Natural killer cell (primary cell): ENCODE results near the gene AP3S1. TPM values are rescaled to one million over a fixed set of nuclear protein-coding genes. Genes with fewer than 3 reads are reported as not detected.
"Not testable (repeated sequence)": the region's sequence is repeated elsewhere in the genome, so short reads cannot be mapped to it uniquely, and the experiment has no call there.

Source experiments
- ATAC-seq, 3 donors: fragments of 150-1000 bp in 2 of 3; fragments of 200-7000 bp in 1 of 3; cut with Tn5 transposase; 1 replicate in 1 of 3; 2 replicates in 2 of 3; pipeline ENCODE4 v1.10.0; 2021; ENCODE audit warnings: mild to moderate bottlenecking in 2 of 3, moderate library complexity in 2 of 3
- DNase-seq, 2 donors: peaks; one replicate each; pipeline versions ENCODE4 v3.0.0 to v3.0.0-alpha.2; 2013 to 2021; ENCODE audit warnings: mixed read lengths in 1 of 2
- H3K27ac ChIP-seq: one replicate; pipeline ENCODE4 v1.5.1; 2013; ENCODE audit warnings: mild to moderate bottlenecking, low read length
- H3K27me3 ChIP-seq: one replicate; pipeline ENCODE4 v1.6.1; 2013; ENCODE audit warnings: low read length; ENCODE audit not compliant: control insufficient read depth, insufficient read depth
- H3K36me3 ChIP-seq: one replicate; pipeline ENCODE4 v1.6.1; 2013; ENCODE audit warnings: low read length; ENCODE audit not compliant: control insufficient read depth, insufficient read depth
- H3K4me1 ChIP-seq: one replicate; pipeline ENCODE4 v1.6.1; 2013; ENCODE audit warnings: low read length; ENCODE audit not compliant: control insufficient read depth, insufficient read depth
- H3K4me3 ChIP-seq: one replicate; pipeline ENCODE4 v1.5.1; 2013; ENCODE audit warnings: low read length
- H3K9me3 ChIP-seq: one replicate; pipeline ENCODE4 v1.6.1; 2013; ENCODE audit warnings: low read length; ENCODE audit not compliant: control insufficient read depth, insufficient read depth
- H3K27ac Mint-ChIP-seq, 2 donors: one replicate each; pipeline ENCODE4 v1.8.0; 2022; ENCODE audit warnings: mild to moderate bottlenecking in 2 of 2, mixed read lengths in 2 of 2, moderate library complexity in 1 of 2
- H3K27me3 Mint-ChIP-seq, 2 donors: one replicate each; pipeline ENCODE4 v1.8.0; 2022; ENCODE audit warnings: low read depth in 2 of 2, mixed read lengths in 2 of 2
- H3K36me3 Mint-ChIP-seq: one replicate; pipeline ENCODE4 v1.8.0; 2022; ENCODE audit warnings: mixed read lengths
- H3K4me1 Mint-ChIP-seq, 2 donors: one replicate each; pipeline ENCODE4 v1.8.0; 2022; ENCODE audit warnings: mixed read lengths in 2 of 2
- H3K4me3 Mint-ChIP-seq: one replicate; pipeline ENCODE4 v1.8.0; 2022; ENCODE audit warnings: mild to moderate bottlenecking, moderate library complexity, mixed read lengths
- H3K9me3 Mint-ChIP-seq, 2 donors: one replicate each; pipeline ENCODE4 v1.8.0; 2022; ENCODE audit warnings: mixed read lengths in 2 of 2
- WGBS: methylation state at CpG from one replicate; pipeline ENCODE4 v1.1.7; 2013; ENCODE audit warnings: missing lambda C conversion rate; ENCODE audit not compliant: insufficient coverage; 5-methylcytosine and 5-hydroxymethylcytosine counted together
- intact Hi-C: fragments of 100-400 bp; cut with micrococcal nuclease; formaldehyde crosslinking; loops from one replicate; pipeline ENCODE4 v1.14.2; 2022
- total RNA-seq, 4 donors: library from RNA; stranded (reverse); fragments of 120-200 nt in 1 of 4; gene quantifications; one replicate each; pipeline versions ENCODE4 v1.2.3 to v1.2.4, GENCODE V29; 2013 to 2022
- TF ChIP-seq, protein P1 (sequence below): fragments of 200-600 bp; IDR thresholded peaks from one replicate; pipeline ENCODE4 v1.8.0; 2022; ENCODE audit warnings: antibody characterized with exemption

Gene AP3S1
- total RNA-seq, 3 donors from 2014 or later (not counting 1 experiment from before 2014, with no cell fraction given): 35.5 to 57.9 (median 37.1) TPM

DNA sequence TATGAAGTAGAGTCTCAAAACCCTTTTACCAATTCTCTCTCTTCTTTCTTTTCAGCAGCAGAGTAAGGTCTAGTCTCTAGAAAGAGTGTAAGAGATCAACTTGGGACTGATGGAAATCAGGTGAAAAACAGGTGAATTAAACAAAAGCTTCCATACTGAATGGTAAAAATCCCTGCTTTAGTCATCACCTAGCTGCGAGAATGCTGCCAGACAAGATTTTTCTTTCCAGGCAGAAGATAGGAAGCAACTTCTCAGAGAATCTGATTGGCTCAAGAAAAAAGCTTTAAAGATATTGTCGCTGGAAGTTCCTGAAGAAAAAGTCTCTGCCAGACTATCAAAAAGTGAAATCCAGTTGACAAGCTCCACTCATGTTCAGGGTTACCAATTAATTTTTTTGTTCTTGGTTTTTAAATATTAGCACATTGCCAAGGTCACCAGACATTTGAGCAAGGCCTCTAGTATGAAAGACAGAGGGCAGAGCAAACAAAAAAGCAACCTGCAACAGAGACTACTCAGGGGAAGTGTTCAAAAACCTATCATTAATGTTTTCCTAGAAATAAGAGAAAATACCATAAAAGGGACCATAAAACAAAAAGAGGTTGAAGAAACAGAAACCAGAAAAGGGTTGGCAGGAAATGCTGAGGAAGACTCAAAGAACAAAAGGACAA lies 34.6 kb upstream of the AP3S1 start:
- Mint-ChIP-seq H3K27me3 (peaks cover 24 to 62% of the 10 kb centered on the region in 2 donors), H3K4me1 (no peaks in the 10 kb centered on the region), H3K36me3 (no peaks in the 10 kb centered on the region), H3K27ac (no peak overlapping the region), H3K4me3 (no peak overlapping the region), H3K9me3 (no peaks in the 10 kb centered on the region)
- TF ChIP-seq, protein P1, sequence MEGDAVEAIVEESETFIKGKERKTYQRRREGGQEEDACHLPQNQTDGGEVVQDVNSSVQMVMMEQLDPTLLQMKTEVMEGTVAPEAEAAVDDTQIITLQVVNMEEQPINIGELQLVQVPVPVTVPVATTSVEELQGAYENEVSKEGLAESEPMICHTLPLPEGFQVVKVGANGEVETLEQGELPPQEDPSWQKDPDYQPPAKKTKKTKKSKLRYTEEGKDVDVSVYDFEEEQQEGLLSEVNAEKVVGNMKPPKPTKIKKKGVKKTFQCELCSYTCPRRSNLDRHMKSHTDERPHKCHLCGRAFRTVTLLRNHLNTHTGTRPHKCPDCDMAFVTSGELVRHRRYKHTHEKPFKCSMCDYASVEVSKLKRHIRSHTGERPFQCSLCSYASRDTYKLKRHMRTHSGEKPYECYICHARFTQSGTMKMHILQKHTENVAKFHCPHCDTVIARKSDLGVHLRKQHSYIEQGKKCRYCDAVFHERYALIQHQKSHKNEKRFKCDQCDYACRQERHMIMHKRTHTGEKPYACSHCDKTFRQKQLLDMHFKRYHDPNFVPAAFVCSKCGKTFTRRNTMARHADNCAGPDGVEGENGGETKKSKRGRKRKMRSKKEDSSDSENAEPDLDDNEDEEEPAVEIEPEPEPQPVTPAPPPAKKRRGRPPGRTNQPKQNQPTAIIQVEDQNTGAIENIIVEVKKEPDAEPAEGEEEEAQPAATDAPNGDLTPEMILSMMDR: no peak
- Histone ChIP-seq H3K9me3 (no peaks in the 10 kb centered on the region), H3K27me3 (peaks cover 9% of the 10 kb centered on the region), H3K4me1 (no peaks in the 10 kb centered on the region), H3K4me3 (no peak overlapping the region), H3K27ac (no peak overlapping the region), H3K36me3 (no peaks in the 10 kb centered on the region)
- 94% methylated on average over 2 of the region's 2 CpGs for whole genome bisulfite sequencing
- DNase-seq: no peak
- intact Hi-C loops: no loop called here
- no peak for ATAC-seq

DNA sequence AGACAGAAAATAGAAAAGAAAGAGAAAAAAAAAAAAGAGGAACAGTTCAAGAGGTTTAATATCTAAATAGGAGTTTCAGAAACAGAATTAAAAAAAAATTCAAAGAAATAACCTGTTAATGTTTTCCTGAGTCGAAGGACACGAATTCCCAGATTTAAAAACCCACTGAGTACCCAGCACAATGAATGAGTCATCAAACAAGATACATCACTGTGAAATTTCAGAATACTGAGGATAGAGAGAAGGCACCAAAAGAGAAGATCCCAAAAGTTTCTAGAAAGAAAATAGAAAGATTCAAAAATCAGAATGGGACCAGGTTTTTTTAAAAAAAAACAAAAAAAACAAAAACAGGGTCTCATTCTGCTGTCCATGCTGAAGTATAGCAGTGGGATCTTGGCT lies 34.1 kb upstream of the AP3S1 start:
- TF ChIP-seq, protein P1: no peak
- intact Hi-C loops: no loop called here
- Histone ChIP-seq H3K9me3 (no peaks in the 10 kb centered on the region), H3K36me3 (no peaks in the 10 kb centered on the region), H3K4me3 (no peak overlapping the region), H3K4me1 (no peaks in the 10 kb centered on the region), H3K27ac (no peak overlapping the region), H3K27me3 (peaks cover 11% of the 10 kb centered on the region)
- Mint-ChIP-seq H3K27me3 (peaks cover 21 to 61% of the 10 kb centered on the region in 2 donors), H3K4me1 (no peaks in the 10 kb centered on the region), H3K36me3 (no peaks in the 10 kb centered on the region), H3K27ac (no peak overlapping the region), H3K9me3 (no peaks in the 10 kb centered on the region), H3K4me3 (no peak overlapping the region)
- ATAC-seq (no peak), DNase-seq (no peak)
- WGBS: no CpG with 5 or more reads among the region's 2 CpGs

DNA sequence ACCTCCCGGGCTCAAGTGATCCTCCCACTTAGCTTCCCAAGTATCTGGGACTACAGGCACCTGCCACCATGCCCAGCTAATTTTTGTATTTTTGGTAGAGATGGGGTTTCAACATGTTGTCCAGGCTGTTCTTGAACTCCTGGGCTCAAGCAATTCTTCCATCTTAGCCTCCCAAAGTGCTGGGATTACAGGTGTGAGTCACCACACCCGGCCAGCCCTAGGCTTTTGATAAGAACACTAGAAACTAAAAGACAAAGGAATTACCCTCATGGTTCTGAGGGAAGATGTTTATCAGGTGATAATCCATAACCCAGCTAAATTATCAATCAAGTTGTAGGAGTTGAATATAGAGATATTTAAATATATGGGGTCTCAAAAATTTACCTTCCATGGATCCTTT lies 33.7 kb upstream of the AP3S1 start:
- DNase-seq, H3K9me3 Mint-ChIP-seq, H3K36me3 ChIP-seq, H3K4me1 ChIP-seq, H3K4me1 Mint-ChIP-seq, H3K9me3 ChIP-seq, ATAC-seq, H3K36me3 Mint-ChIP-seq, H3K4me3 Mint-ChIP-seq, H3K27ac Mint-ChIP-seq, H3K27ac ChIP-seq, H3K4me3 ChIP-seq, intact Hi-C loops: not testable (repeated sequence)
- peaks cover 12% of the 10 kb centered on the region for H3K27me3 ChIP-seq
- 92% methylated on average over 2 of the region's 2 CpGs for WGBS
- peaks cover 23 to 61% of the 10 kb centered on the region in 2 donors for H3K27me3 Mint-ChIP-seq

DNA sequence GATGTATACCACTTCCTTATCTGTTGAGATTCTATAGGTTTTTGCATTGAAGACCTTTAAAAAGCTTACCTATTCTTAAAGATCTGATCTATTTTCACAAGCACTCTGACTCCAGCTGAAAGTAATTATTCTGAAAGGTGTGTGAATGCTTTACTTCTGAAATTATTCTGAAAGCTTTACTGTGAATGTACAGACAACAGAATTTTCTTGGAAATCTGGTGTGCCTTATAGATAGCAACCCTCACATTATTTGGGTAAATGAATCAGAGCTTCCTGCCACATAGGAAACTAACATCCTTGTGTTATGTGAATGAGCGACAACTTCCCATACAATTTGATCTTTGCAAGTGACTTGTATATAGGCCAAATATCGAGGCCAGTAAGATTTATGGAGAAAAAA lies 31.8 kb upstream of the AP3S1 start:
- Mint-ChIP-seq H3K36me3 (no peaks in the 10 kb centered on the region), H3K4me1 (peaks cover 0 to 6% of the 10 kb centered on the region in 2 donors), H3K4me3 (no peak overlapping the region), H3K9me3 (no peaks in the 10 kb centered on the region), H3K27ac (no peak overlapping the region), H3K27me3 (peaks cover 36 to 71% of the 10 kb centered on the region in 2 donors)
- intact Hi-C loops: no loop called here
- WGBS: no CpG with 5 or more reads among the region's 2 CpGs
- H3K27ac ChIP-seq: no peak overlapping the region
- no peaks in the 10 kb centered on the region for H3K9me3 ChIP-seq
- H3K27me3 ChIP-seq: peaks cover 29% of the 10 kb centered on the region
- DNase-seq: no peak
- no peaks in the 10 kb centered on the region for H3K36me3 ChIP-seq
- H3K4me1 ChIP-seq: no peaks in the 10 kb centered on the region
- TF ChIP-seq, protein P1: no peak
- ATAC-seq: no peak
- H3K4me3 ChIP-seq: no peak overlapping the region
